GM13977 (cell line): Measurements from ENCODE around the gene PTPN2.
"Not testable (repeated sequence)": the region's sequence is repeated elsewhere in the genome, so short reads cannot be mapped to it uniquely, and the experiment has no call there.

Experiments used
- DNase-seq: peaks from one replicate; pipeline ENCODE4 v3.0.0; 2012; ENCODE audit warnings: low spot score
- CTCF ChIP-seq: IDR thresholded peaks from 2 replicates; pipeline ENCODE4 v1.5.1; 2012; ENCODE audit warnings: mild to moderate bottlenecking, control low read depth; ENCODE audit not compliant: insufficient read depth; ENCODE audit errors: extremely low read depth, missing control alignments
- in situ Hi-C: fragments of 300-500 bp; cut with MboI; formaldehyde crosslinking; loops from one replicate; pipeline ENCODE4 v1.12.0; 2022; ENCODE audit warnings: low sequenced_read_pairs, low pct_unique_long_range_greater_than_20kb, mixed read lengths, inconsistent platforms; ENCODE audit not compliant: unreplicated experiment

PTPN2 gene

GRCh38 chr18:12884406-12885323 is 628 bp upstream of the PTPN2 start:
- in situ Hi-C loops: no loop called here
- no peak for DNase-seq
- TF ChIP-seq CTCF: no peak

- DNase-seq: no peak
- in situ Hi-C loops: no loop called here
Observed at GRCh38 chr18:12883372-12883683, 709 bp downstream of the PTPN2 start.

GRCh38 chr18:12882453-12883371 is 1.3 kb downstream of the PTPN2 start:
- in situ Hi-C loops: no loop called here
- TF ChIP-seq CTCF: no peak
- DNase-seq: no peak

More at GRCh38 chr18:12883372-12883683, 709 bp downstream of the PTPN2 start:
- TF ChIP-seq CTCF: no peak

- DNase-seq: no peak
Observed at GRCh38 chr18:12880541-12880910, 3.5 kb downstream of the PTPN2 start.

GRCh38 chr18:12879840-12880540 is 4.0 kb downstream of the PTPN2 start:
- peak; percentile 44 for DNase-seq
- no peak for TF ChIP-seq CTCF

More at GRCh38 chr18:12880541-12880910, 3.5 kb downstream of the PTPN2 start:
- in situ Hi-C loops: no loop called here
- no peak for TF ChIP-seq CTCF

GRCh38 chr18:12874992-12875391 is 9.0 kb downstream of the PTPN2 start:
- DNase-seq, in situ Hi-C loops: not testable (repeated sequence)

More at GRCh38 chr18:12879840-12880540, 4.0 kb downstream of the PTPN2 start:
- in situ Hi-C loops: no loop called here

- in situ Hi-C loops, DNase-seq: not testable (repeated sequence)
Observed at GRCh38 chr18:12873961-12874567, 10.0 kb downstream of the PTPN2 start.
